H1 (cell line): ENCODE results near the gene HDAC9. TPM values are rescaled to one million over a fixed set of nuclear protein-coding genes. Genes with fewer than 3 reads are reported as not detected.

Experiments
- CTCF ChIA-PET: fragments of 300-600 bp; sonication (Branson Sonifier 250); formaldehyde crosslinking; loops from one replicate; lab custom pipeline; 2021; ENCODE audit not compliant: partially characterized antibody; lab: Charles Lee
- POLR2A ChIA-PET: fragments of 300-600 bp; sonication (Branson Sonifier 250); formaldehyde crosslinking; loops from one replicate; lab custom pipeline; 2021; ENCODE audit warnings: inconsistent platforms; ENCODE audit not compliant: partially characterized antibody; lab: Charles Lee
- DNase-seq, 2 experiments: peaks; one replicate each; pipeline versions ENCODE4 v3.0.0 to v3.0.0-alpha.2; 2010 to 2022; ENCODE audit warnings: low spot score in 2 of 2, low read depth in 1 of 2, mixed read lengths in 1 of 2
- FAIRE-seq: peaks from 2 replicates; lab custom pipeline; 2011; peaks lifted over from hg19 to GRCh38; lab: Jason Lieb, UNC
- H2AFZ ChIP-seq: 2 replicates; pipeline ENCODE4 v1.8.1; 2012; ENCODE audit warnings: low read length, inconsistent platforms
- H2AK5ac ChIP-seq: 2 replicates; pipeline ENCODE4 v1.6.1; 2013; ENCODE audit warnings: low read depth, low read length
- H2BK120ac ChIP-seq: replicated peaks from 2 replicates; pipeline ENCODE3; 2013; ENCODE audit warnings: low read depth, low read length, inconsistent platforms
- H2BK12ac ChIP-seq: 2 replicates; pipeline ENCODE4 v1.6.1; 2013; ENCODE audit warnings: low read depth, low read length
- H2BK15ac ChIP-seq: 2 replicates; pipeline ENCODE4 v1.6.1; 2013; ENCODE audit warnings: low read length
- H2BK20ac ChIP-seq: 2 replicates; pipeline ENCODE4 v1.6.1; 2013; ENCODE audit warnings: low read length
- H2BK5ac ChIP-seq: 2 replicates; pipeline ENCODE4 v1.6.1; 2013; ENCODE audit warnings: low read depth, low read length
- H3K14ac ChIP-seq: 2 replicates; pipeline ENCODE4 v1.6.1; 2013; ENCODE audit warnings: inconsistent platforms; ENCODE audit not compliant: insufficient read length
- H3K18ac ChIP-seq: 2 replicates; pipeline ENCODE4 v1.6.1; 2013; ENCODE audit warnings: low read length; ENCODE audit errors: extremely low read depth
- H3K23ac ChIP-seq: 2 replicates; pipeline ENCODE4 v1.6.1; 2013; ENCODE audit warnings: inconsistent platforms; ENCODE audit not compliant: insufficient read length
- H3K23me2 ChIP-seq: 2 replicates; pipeline ENCODE4 v1.6.1; 2013; ENCODE audit warnings: low read depth, low read length
- H3K27ac ChIP-seq: 2 replicates; pipeline ENCODE4 v1.6.1; 2011; ENCODE audit warnings: low read depth, low read length, inconsistent platforms
- H3K27me3 ChIP-seq, 4 experiments: replicated peaks in 1 of 4; 1 replicate in 1 of 4; 2 replicates in 3 of 4; pipeline versions ENCODE4 v1.6.1 to v1.8.1; 2011 to 2013; ENCODE audit warnings: low read length in 3 of 4, mild to moderate bottlenecking in 3 of 4, inconsistent platforms in 2 of 4, mixed read lengths in 2 of 4, moderate library complexity in 1 of 4; ENCODE audit not compliant: control insufficient read depth in 3 of 4, insufficient read depth in 3 of 4; ENCODE audit errors: extremely low read depth in 1 of 4
- H3K36me3 ChIP-seq, 4 experiments: 2 replicates each; pipeline versions ENCODE4 v1.6.1 to v1.8.1; 2011 to 2013; ENCODE audit warnings: mild to moderate bottlenecking in 4 of 4, low read length in 3 of 4, moderate library complexity in 2 of 4, control low read depth in 1 of 4, inconsistent platforms in 1 of 4; ENCODE audit not compliant: insufficient read depth in 4 of 4, control insufficient read depth in 2 of 4
- H3K4ac ChIP-seq: replicated peaks from 2 replicates; pipeline ENCODE3; 2013; ENCODE audit warnings: low read length, low read depth, mixed read lengths, inconsistent platforms; ENCODE audit not compliant: insufficient read length
- H3K4me1 ChIP-seq, 4 experiments: replicated peaks in 1 of 4; 1 replicate in 1 of 4; 2 replicates in 3 of 4; pipeline versions ENCODE4 v1.6.1 to v1.8.1; 2011 to 2013; ENCODE audit warnings: low read length in 3 of 4, inconsistent platforms in 2 of 4, mixed read lengths in 1 of 4; ENCODE audit not compliant: insufficient read depth in 4 of 4, control insufficient read depth in 3 of 4
- H3K4me2 ChIP-seq, 2 experiments: 2 replicates each; pipeline versions ENCODE4 v1.6.1 to v1.8.1; 2011 to 2013; ENCODE audit warnings: low read depth in 2 of 2, low read length in 2 of 2, control low read depth in 1 of 2, inconsistent platforms in 1 of 2, mild to moderate bottlenecking in 1 of 2; ENCODE audit not compliant: insufficient read depth in 1 of 2
- H3K4me3 ChIP-seq, 4 experiments: fragments of 200-600, 300-600 bp in 1 of 4; sonication (generic), shearing (Covaris generic), sonication (Bioruptor Twin) in 1 of 4; 2 replicates each; pipeline versions ENCODE4 v1.5.1 to v1.8.1; 2011 to 2016; ENCODE audit warnings: low read length in 4 of 4, low read depth in 3 of 4, control low read depth in 2 of 4, inconsistent platforms in 2 of 4, mild to moderate bottlenecking in 2 of 4, mixed read lengths in 1 of 4, moderate library complexity in 1 of 4; ENCODE audit not compliant: insufficient read depth in 2 of 4; ENCODE audit errors: extremely low read depth in 1 of 4
- H3K56ac ChIP-seq: replicated peaks from 2 replicates; pipeline ENCODE3; 2013; ENCODE audit warnings: low read depth, mild to moderate bottlenecking, mixed read lengths, low read length, inconsistent platforms; ENCODE audit not compliant: insufficient read length
- H3K79me1 ChIP-seq: 2 replicates; pipeline ENCODE4 v1.6.1; 2013; ENCODE audit warnings: low read depth, low read length, control low read depth
- H3K79me2 ChIP-seq, 2 experiments: 2 replicates each; pipeline versions ENCODE4 v1.6.1 to v1.8.1; 2012 to 2013; ENCODE audit warnings: low read length in 2 of 2, mild to moderate bottlenecking in 2 of 2, inconsistent platforms in 1 of 2; ENCODE audit not compliant: insufficient read depth in 2 of 2, control insufficient read depth in 1 of 2
- H3K9ac ChIP-seq, 4 experiments: replicated peaks in 1 of 4; 1 replicate in 1 of 4; 2 replicates in 3 of 4; pipeline versions ENCODE4 v1.6.1 to v1.8.1; 2011 to 2013; ENCODE audit warnings: low read depth in 3 of 4, low read length in 3 of 4, control low read depth in 2 of 4, mild to moderate bottlenecking in 2 of 4, moderate library complexity in 2 of 4, inconsistent platforms in 1 of 4; ENCODE audit errors: extremely low read depth in 1 of 4
- H3K9me3 ChIP-seq, 2 experiments: 2 replicates each; pipeline versions ENCODE4 v1.6.1 to v1.8.1; 2012 to 2013; ENCODE audit warnings: mild to moderate bottlenecking in 2 of 2, moderate library complexity in 2 of 2, control low read depth in 1 of 2, inconsistent platforms in 1 of 2, low read depth in 1 of 2, low read length in 1 of 2, mixed read lengths in 1 of 2; ENCODE audit not compliant: insufficient read depth in 2 of 2
- H4K20me1 ChIP-seq, 2 experiments: replicated peaks in 1 of 2; 2 replicates each; pipeline versions ENCODE3 to v1.8.1; 2011 to 2013; ENCODE audit warnings: inconsistent platforms in 2 of 2, low read length in 2 of 2, mild to moderate bottlenecking in 1 of 2; ENCODE audit not compliant: insufficient read depth in 2 of 2, control insufficient read depth in 1 of 2
- H4K5ac ChIP-seq: 2 replicates; pipeline ENCODE4 v1.6.1; 2013; ENCODE audit warnings: low read length, low read depth, mixed read lengths, inconsistent platforms; ENCODE audit not compliant: insufficient read length
- H4K8ac ChIP-seq: 2 replicates; pipeline ENCODE4 v1.8.0; 2013; ENCODE audit warnings: mild to moderate bottlenecking, moderate library complexity, low read length, inconsistent platforms; ENCODE audit not compliant: insufficient read depth; ENCODE audit errors: extremely low read depth
- H4K91ac ChIP-seq: replicated peaks from 2 replicates; pipeline ENCODE3; 2013; ENCODE audit warnings: low read length, mixed read lengths, inconsistent platforms; ENCODE audit not compliant: insufficient read length
- CTBP2 ChIP-seq: IDR thresholded peaks from 2 replicates; pipeline ENCODE4 v1.7.0; 2011; ENCODE audit warnings: borderline replicate concordance, mild to moderate bottlenecking, moderate library complexity, mixed read lengths, low read length; ENCODE audit not compliant: insufficient read depth, insufficient read length
- EZH2 ChIP-seq: fragments of 200-600 bp; sonication (generic); IDR thresholded peaks from 2 replicates; pipeline ENCODE4 v1.7.1; 2012; ENCODE audit warnings: low read depth, mild to moderate bottlenecking, moderate library complexity, low read length, inconsistent platforms; ENCODE audit not compliant: severe bottlenecking
- FOSL1 ChIP-seq: IDR thresholded peaks from 2 replicates; pipeline ENCODE4 v1.6.1; 2011; ENCODE audit warnings: mild to moderate bottlenecking, low read depth, low read length, moderate library complexity; ENCODE audit not compliant: insufficient read depth
- HDAC2 ChIP-seq, 2 experiments: fragments of 300-600 bp in 1 of 2; sonication (generic) in 1 of 2; IDR thresholded peaks; 2 replicates each; pipeline ENCODE4 v1.6.1; 2011 to 2012; ENCODE audit warnings: low read depth in 2 of 2, low read length in 2 of 2, mild to moderate bottlenecking in 2 of 2, moderate library complexity in 2 of 2, borderline replicate concordance in 1 of 2, inconsistent platforms in 1 of 2
- JUND ChIP-seq: IDR thresholded peaks from 2 replicates; pipeline ENCODE4 v1.6.1; 2011; ENCODE audit warnings: mild to moderate bottlenecking, improper control_type of control experiment, low read length
- NRF1 ChIP-seq: IDR thresholded peaks from 2 replicates; pipeline ENCODE4 v1.6.1; 2011; ENCODE audit warnings: mild to moderate bottlenecking, low read depth, low read length, improper control_type of control experiment
- SIN3A ChIP-seq, 2 experiments: IDR thresholded peaks in 1 of 2; conservative IDR thresholded peaks in 1 of 2; 2 replicates each; pipeline ENCODE4 v1.6.1; 2011 to 2012; ENCODE audit warnings: low read length in 2 of 2, improper control_type of control experiment in 1 of 2, low read depth in 1 of 2, mild to moderate bottlenecking in 1 of 2
- SP1 ChIP-seq: IDR thresholded peaks from 2 replicates; pipeline ENCODE4 v1.6.1; 2011; ENCODE audit warnings: low read depth, low read length
- SP2 ChIP-seq: IDR thresholded peaks from 2 replicates; pipeline ENCODE4 v1.6.1; 2012; ENCODE audit warnings: mild to moderate bottlenecking, low read length, inconsistent platforms
- TAF7 ChIP-seq: optimal IDR thresholded peaks from 2 replicates; pipeline ENCODE3; 2011; ENCODE audit warnings: low read depth, mild to moderate bottlenecking, inconsistent platforms, low read length, moderate library complexity, borderline replicate concordance
- TCF12 ChIP-seq: IDR thresholded peaks from 2 replicates; pipeline ENCODE4 v1.6.1; 2011; ENCODE audit warnings: low read depth, mild to moderate bottlenecking, low read length
- TEAD4 ChIP-seq: IDR thresholded peaks from 2 replicates; pipeline ENCODE4 v1.6.1; 2012; ENCODE audit warnings: low read depth, low read length, inconsistent platforms, mixed read lengths
- USF2 ChIP-seq: IDR thresholded peaks from 2 replicates; pipeline ENCODE4 v1.6.1; 2011; ENCODE audit warnings: low read length, improper control_type of control experiment
- WGBS, 2 experiments: shearing (Covaris generic) in 1 of 2; methylation state at CpG; one replicate each; pipeline versions ENCODE4 v1.1.6 to v1.1.7; 2013 to 2015; ENCODE audit warnings: low lambda C conversion rate in 2 of 2, mixed read lengths in 2 of 2, inconsistent platforms in 1 of 2, low coverage in 1 of 2, missing lambda C conversion rate in 1 of 2; ENCODE audit not compliant: insufficient replicate concordance in 2 of 2, insufficient coverage in 1 of 2, insufficient read length in 1 of 2; ENCODE audit errors: extremely low coverage in 1 of 2, missing lambda C conversion rate in 1 of 2; 5-methylcytosine and 5-hydroxymethylcytosine counted together
- polyA plus RNA-seq, 7 experiments: library from polyadenylated mRNA; depleted of rRNA in 3 of 7; stranded (reverse) in 5 of 7; unstranded in 2 of 7; fragments of >200 nt in 5 of 7; fragments of 200-250 nt in 2 of 7; gene quantifications; 1 replicate in 5 of 7; 2 replicates in 1 of 7; 4 replicates in 1 of 7; pipeline versions ENCODE4 v1.2.1 to v1.2.3, GENCODE V29; 2011 to 2013; ENCODE audit warnings: missing spikeins in 2 of 7, mixed read lengths in 2 of 7
- total RNA-seq: library from RNA; stranded (reverse); fragmentation: NEBNext Ultra II Directional; extraction: Animal tissue kit (Norgen Biotek cat#: 25700); gene quantifications from 2 replicates; pipeline ENCODE4 v1.2.1, GENCODE V29; 2021

Gene HDAC9
- total and polyA plus RNA-seq, 2 of the 8 experiments (the other 6 are each of a cell fraction or from before 2014, with no cell fraction given), result 9.5 to 13.1 TPM

DNA sequence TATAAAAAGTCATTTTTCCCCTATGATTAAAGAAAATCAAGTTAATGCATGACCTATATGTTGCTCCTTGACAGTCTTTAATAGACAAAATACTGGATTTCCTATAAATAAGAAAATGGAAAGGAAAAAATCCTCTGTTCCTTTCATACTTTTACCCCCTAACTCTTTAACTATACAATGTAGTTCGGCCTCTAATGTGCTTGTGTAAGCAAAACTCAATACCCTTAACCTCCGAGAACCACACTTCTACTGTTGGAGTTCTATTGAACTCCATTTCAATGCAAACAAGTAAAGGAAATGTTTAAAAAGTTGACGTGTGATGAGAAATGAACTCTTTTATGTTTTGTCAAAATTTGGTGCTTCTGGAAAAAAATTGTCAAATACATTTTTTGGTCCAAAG is 36.0 kb downstream of the HDAC9 start:
- no peak overlapping the region for H2BK15ac ChIP-seq
- H3K4me2 ChIP-seq, result no peak overlapping the region
- no peaks in the 10 kb centered on the region for H4K20me1 ChIP-seq
- POLR2A ChIA-PET, result no interaction called here
- no peak overlapping the region for H3K56ac ChIP-seq
- no peak overlapping the region for H4K8ac ChIP-seq
- no peak overlapping the region for H2AFZ ChIP-seq
- H3K36me3 ChIP-seq, result no peaks in the 10 kb centered on the region
- H4K5ac ChIP-seq, result no peak overlapping the region
- H2BK5ac ChIP-seq, result no peak overlapping the region
- H3K27ac ChIP-seq, result no peak overlapping the region
- no peak for FAIRE-seq
- H3K4ac ChIP-seq, result no peak overlapping the region
- H3K9ac ChIP-seq, result no peak overlapping the region
- no peaks in the 10 kb centered on the region for H3K23me2 ChIP-seq
- no peak overlapping the region for H4K91ac ChIP-seq
- TF ChIP-seq CTBP2, result no peak
- no peak for TF ChIP-seq TAF7
- TF ChIP-seq SP2, result no peak
- no peak for TF ChIP-seq TCF12
- TF ChIP-seq TEAD4, result no peak
- no peak for TF ChIP-seq JUND
- TF ChIP-seq NRF1, result no peak
- no peak for TF ChIP-seq FOSL1
- no peak for TF ChIP-seq SP1
- no peak for TF ChIP-seq SIN3A (conservative IDR thresholded peaks at IDR 0.05 in 1 of 2, IDR thresholded peaks at IDR 0.05 in 1 of 2; ENCODE audit: low read depth in 1 of 2, low read length in 2 of 2)
- no peak for TF ChIP-seq EZH2
- TF ChIP-seq HDAC2 (IDR thresholded peaks at IDR 0.05; ENCODE audit: borderline replicate concordance in 1 of 2, low read depth in 2 of 2, low read length in 2 of 2), result no peak
- no peak for TF ChIP-seq USF2
- TF ChIP-seq, all 59 proteins: peak for 0
- no peaks in the 10 kb centered on the region; the same call in 1 of the 2 replicates for H3K79me1 ChIP-seq
- CTCF ChIA-PET, result interaction anchor here (0.6 kb wide), 1 partner anchor 38 kb away, joined by 3 read pairs; no protein-coding TSS in a partner anchor
- no peak overlapping the region for H3K23ac ChIP-seq
- no peak overlapping the region for H3K4me3 ChIP-seq
- DNase-seq, result no peak
- no peak overlapping the region for H2BK120ac ChIP-seq
- no peaks in the 10 kb centered on the region for H3K79me2 ChIP-seq
- H2AK5ac ChIP-seq, result no peak overlapping the region
- no peaks in the 10 kb centered on the region for H3K9me3 ChIP-seq
- H3K18ac ChIP-seq, result no peak overlapping the region
- peaks cover 0 to 6% (median 4%) of the 10 kb centered on the region in 4 experiments; a peak in 3 of 7 replicates for H3K4me1 ChIP-seq
- no peak overlapping the region for H2BK12ac ChIP-seq
- H3K14ac ChIP-seq, result no peak overlapping the region
- H3K27me3 ChIP-seq, result no peaks in the 10 kb centered on the region
- 90% methylated on average over 3 of the region's 3 CpGs; no CpG with 5 or more reads in 1 of the 2 experiments for WGBS, 2 experiments
- H2BK20ac ChIP-seq, result no peak overlapping the region
